ENCODE data around the gene USP6. TPM values are rescaled to one million over a fixed set of nuclear protein-coding genes. Genes with fewer than 3 reads are reported as not detected.
"Not testable (repeated sequence)": the region's sequence is repeated elsewhere in the genome, so short reads cannot be mapped to it uniquely, and the experiment has no call there.

The USP6 gene
- total and polyA plus RNA-seq, 10 of the 15 experiments (the other 5 are each of a cell fraction or from before 2014, with no cell fraction given), result under 0.01 to 0.39 (median 0.10) TPM; not detected in 2

- TF ChIP-seq E2F8 (IDR thresholded peaks at IDR 0.05; ENCODE audit: low read depth, partially characterized antibody) (no peak), ESRRA (IDR thresholded peaks at IDR 0.05; ENCODE audit: low read length) (no peak), CHD2 (IDR thresholded peaks at IDR 0.05; ENCODE audit: borderline replicate concordance, low read depth, low read length) (no peak), TCF7 (IDR thresholded peaks at IDR 0.05; ENCODE audit: borderline replicate concordance) (no peak), ATF7 (IDR thresholded peaks at IDR 0.05; ENCODE audit: low read depth) (no peak), STAT3 (IDR thresholded peaks at IDR 0.05; ENCODE audit: low read depth, low read length) (no peak)
These were observed 48.6 kb downstream of the USP6 start (continued) for GRCh38 chr17:5164436-5164835.

GRCh38 chr17:5165791-5166564, 50.1 kb downstream of the USP6 start:
- not testable (repeated sequence) for FAIRE-seq

GRCh38 chr17:5175027-5175426, 59.2 kb downstream of the USP6 start:
- H3K9me3 ChIP-seq (replicated peaks; ENCODE audit: control insufficient read depth, insufficient read depth, low read length), result peaks cover 11% of the 10 kb centered on the region
- RAD21 ChIA-PET (ENCODE audit: unreplicated experiment); H3K9ac ChIP-seq (ENCODE audit: control insufficient read depth, insufficient read depth, low read length); H2AFZ ChIP-seq (ENCODE audit: control insufficient read depth, low read depth, low read length); SMC1A ChIA-PET (ENCODE audit: uncharacterized antibody, unreplicated experiment); H3K27ac ChIP-seq (ENCODE audit: control insufficient read depth, insufficient read depth); H3K4me1 ChIP-seq (ENCODE audit: control insufficient read depth, insufficient read depth, low read length); H3K79me2 ChIP-seq (ENCODE audit: control insufficient read depth, insufficient read depth, low read length); DNase-seq (ENCODE audit: low read depth, low spot score); ATAC-seq; H3K4me3 ChIP-seq; POLR2A ChIA-PET; BruUV-seq (replicated peaks); in situ Hi-C loops (cut with MboI); FAIRE-seq; CTCF ChIA-PET; H3K27me3 ChIP-seq (replicated peaks in 1 of 2; ENCODE audit: control insufficient read depth in 2 of 2, insufficient read depth in 2 of 2, low read length in 1 of 2); H3K36me3 ChIP-seq (ENCODE audit: control insufficient read depth in 2 of 2, insufficient read depth in 2 of 2, low read length in 1 of 2); H4K20me1 ChIP-seq (ENCODE audit: control insufficient read depth, insufficient read depth); intact Hi-C loops (cut with micrococcal nuclease; ENCODE audit: unreplicated experiment); H3K4me2 ChIP-seq (ENCODE audit: control insufficient read depth, insufficient read depth): not testable (repeated sequence)
- 81% methylated on average over 7 of the region's 7 CpGs for WGBS (ENCODE audit: insufficient coverage, insufficient replicate concordance, low lambda C conversion rate, missing lambda C conversion rate)

More at GRCh38 chr17:5165791-5166564, 50.1 kb downstream of the USP6 start:
- H3K9me3 ChIP-seq (replicated peaks; ENCODE audit: control insufficient read depth, insufficient read depth, low read length); in situ Hi-C loops (cut with MboI); H3K4me2 ChIP-seq (ENCODE audit: control insufficient read depth, insufficient read depth); H3K4me1 ChIP-seq (ENCODE audit: control insufficient read depth, insufficient read depth, low read length); H3K4me3 ChIP-seq; CTCF ChIA-PET; H3K36me3 ChIP-seq (ENCODE audit: control insufficient read depth in 2 of 2, insufficient read depth in 2 of 2, low read length in 1 of 2); RAD21 ChIA-PET (ENCODE audit: unreplicated experiment); ATAC-seq; POLR2A ChIA-PET; H3K9ac ChIP-seq (ENCODE audit: control insufficient read depth, insufficient read depth, low read length); H3K79me2 ChIP-seq (ENCODE audit: control insufficient read depth, insufficient read depth, low read length); H3K27me3 ChIP-seq (replicated peaks in 1 of 2; ENCODE audit: control insufficient read depth in 2 of 2, insufficient read depth in 2 of 2, low read length in 1 of 2); H2AFZ ChIP-seq (ENCODE audit: control insufficient read depth, low read depth, low read length); DNase-seq (ENCODE audit: low read depth, low spot score); H4K20me1 ChIP-seq (ENCODE audit: control insufficient read depth, insufficient read depth); SMC1A ChIA-PET (ENCODE audit: uncharacterized antibody, unreplicated experiment); BruUV-seq (replicated peaks); H3K27ac ChIP-seq (ENCODE audit: control insufficient read depth, insufficient read depth); intact Hi-C loops (cut with micrococcal nuclease; ENCODE audit: unreplicated experiment): not testable (repeated sequence)
- 29% methylated on average over 5 of the region's 7 CpGs for WGBS (ENCODE audit: insufficient coverage, insufficient replicate concordance, low lambda C conversion rate, missing lambda C conversion rate)

Data from GM12878 (cell line).